ENCODE results near the gene ITGAV.

Gene ITGAV

DNA sequence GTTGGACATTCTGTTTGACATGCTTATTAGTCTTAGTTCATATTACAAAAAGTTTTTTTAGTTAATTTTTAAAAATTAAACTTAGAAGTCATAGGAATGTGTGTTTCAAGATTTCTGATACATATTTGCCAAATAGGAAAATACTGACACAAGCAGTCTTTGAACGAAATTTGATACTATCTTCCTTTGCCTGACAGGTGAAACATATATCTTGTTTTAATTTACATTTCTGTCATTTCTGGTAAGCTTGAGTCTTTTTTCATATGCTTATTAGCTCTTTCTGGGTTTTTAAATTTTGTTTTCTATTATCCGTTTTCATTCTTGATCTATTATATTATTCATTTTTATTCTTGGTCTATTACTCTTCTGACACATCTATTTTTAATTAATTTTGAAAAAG lies 24.5 kb downstream of the ITGAV start:
- no peak for DNase-seq

DNA sequence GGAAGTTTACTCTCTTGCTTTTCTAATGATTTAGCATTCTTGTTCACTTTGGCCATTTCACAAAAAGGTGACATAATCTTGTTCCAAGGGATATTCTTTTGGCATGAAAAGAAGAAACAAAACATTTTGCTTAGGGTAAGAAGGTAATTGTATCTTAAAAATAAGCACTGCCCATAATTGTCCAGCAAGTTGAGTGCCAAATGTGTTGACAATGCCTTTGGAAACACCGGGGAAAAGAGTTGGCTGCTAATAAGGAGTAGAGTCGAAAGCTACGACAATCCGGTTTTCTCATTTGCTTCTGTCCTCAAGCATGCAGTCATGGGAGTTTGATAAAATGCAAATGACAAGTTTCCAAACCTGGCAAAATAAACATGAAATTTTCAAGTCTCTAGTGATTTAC lies 27.3 kb downstream of the ITGAV start:
- DNase-seq, result no peak

GRCh38 chr2:186617771-186618170 lies 27.9 kb downstream of the ITGAV start:
- DNase-seq, result no peak

GRCh38 chr2:186618696-186619095 lies 28.8 kb downstream of the ITGAV start:
- no peak for DNase-seq

GRCh38 chr2:186623084-186623483 lies 33.2 kb downstream of the ITGAV start:
- no peak for DNase-seq

- no peak for DNase-seq
These were observed 34.4 kb downstream of the ITGAV start for GRCh38 chr2:186624276-186624675.

GRCh38 chr2:186629250-186629996 lies 39.6 kb downstream of the ITGAV start:
- DNase-seq, result no peak

DNA sequence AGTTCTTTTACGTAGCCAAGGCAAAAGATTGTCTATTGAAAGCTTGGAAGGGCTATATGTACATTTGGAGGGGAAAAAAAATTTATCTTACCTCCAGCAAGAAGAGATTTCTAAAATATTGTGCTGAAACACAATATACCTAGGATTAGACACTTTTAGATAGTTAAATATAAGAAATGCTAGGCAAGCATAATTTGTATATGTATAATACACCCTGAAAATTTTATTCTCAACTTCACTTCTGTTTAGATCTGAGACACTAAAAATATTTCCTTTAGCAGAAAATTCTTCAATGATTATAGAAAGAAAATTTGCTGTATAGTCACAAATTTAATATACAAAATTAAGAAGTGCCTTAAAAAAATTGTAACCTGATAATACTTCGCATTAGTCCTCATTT lies 42.6 kb downstream of the ITGAV start:
- DNase-seq, result no peak

DNA sequence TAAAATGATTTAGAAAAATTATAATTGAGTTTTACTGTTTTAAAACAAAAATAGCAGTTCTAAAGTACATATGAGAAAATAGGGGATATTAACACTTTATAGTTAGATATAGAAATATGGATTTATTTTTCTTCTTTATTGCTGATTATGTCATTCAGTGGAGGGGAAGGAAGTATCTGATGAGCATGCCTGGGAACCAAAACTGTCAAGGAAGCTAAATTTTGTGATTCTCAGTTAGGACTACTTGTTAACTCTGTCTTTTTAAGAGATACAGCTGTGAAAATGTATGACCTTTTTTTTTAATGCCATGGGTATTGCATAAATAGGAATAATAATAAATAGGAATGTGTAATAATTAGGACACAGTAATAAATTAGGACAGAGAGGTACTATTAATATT lies 44.8 kb downstream of the ITGAV start:
- no peak for DNase-seq

- DNase-seq, result no peak
These were observed 47.1 kb downstream of the ITGAV start for GRCh38 chr2:186636800-186637496.

GRCh38 chr2:186637497-186637800 lies 47.6 kb downstream of the ITGAV start:
- no peak for DNase-seq

DNA sequence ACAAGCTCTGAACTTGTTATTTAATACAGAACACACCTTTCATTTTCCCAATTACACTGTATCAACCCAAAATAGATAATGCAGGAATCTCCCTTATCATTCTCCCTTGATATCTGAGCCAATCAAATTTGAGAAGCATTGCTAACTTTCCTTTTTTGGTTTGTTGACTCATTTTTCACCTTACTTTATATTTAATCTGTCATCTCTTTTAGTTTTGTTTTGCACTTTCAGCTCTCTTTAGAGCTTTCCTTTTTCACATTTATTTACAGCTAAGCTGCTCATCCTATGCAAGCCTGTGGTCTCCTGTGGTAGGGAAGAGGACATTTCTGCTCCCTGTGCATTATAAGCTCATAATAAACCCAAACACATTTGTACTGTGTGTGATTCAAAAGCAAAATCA lies 50.1 kb downstream of the ITGAV start:
- no peak for DNase-seq

DNA sequence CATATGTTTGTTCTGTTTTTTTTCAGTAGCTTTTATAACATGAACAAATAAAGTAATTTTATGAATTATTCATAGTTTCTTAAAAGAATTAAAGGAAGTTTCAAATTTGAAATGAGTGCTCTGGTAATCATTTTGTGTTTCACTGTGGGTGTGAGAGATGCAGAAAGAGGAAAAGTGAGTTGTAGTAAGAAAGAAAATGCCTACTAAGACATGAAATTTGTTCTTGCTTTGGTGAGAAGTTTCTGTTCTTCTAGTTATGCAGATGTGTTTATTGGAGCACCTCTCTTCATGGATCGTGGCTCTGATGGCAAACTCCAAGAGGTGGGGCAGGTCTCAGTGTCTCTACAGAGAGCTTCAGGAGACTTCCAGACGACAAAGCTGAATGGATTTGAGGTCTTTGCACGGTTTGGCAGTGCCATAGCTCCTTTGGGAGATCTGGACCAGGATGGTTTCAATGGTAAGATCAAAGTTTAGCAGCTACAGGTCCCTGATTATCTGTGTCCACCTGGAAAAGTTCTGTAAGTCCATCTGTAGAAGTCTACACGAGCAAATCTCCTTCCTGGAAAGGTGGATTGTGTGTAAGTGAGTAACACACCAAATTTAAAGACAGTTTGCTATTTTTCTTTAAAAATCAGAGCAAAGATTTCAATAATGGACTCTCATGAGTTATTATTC lies 51.4 kb downstream of the ITGAV start:
- DNase-seq, result no peak

DNA sequence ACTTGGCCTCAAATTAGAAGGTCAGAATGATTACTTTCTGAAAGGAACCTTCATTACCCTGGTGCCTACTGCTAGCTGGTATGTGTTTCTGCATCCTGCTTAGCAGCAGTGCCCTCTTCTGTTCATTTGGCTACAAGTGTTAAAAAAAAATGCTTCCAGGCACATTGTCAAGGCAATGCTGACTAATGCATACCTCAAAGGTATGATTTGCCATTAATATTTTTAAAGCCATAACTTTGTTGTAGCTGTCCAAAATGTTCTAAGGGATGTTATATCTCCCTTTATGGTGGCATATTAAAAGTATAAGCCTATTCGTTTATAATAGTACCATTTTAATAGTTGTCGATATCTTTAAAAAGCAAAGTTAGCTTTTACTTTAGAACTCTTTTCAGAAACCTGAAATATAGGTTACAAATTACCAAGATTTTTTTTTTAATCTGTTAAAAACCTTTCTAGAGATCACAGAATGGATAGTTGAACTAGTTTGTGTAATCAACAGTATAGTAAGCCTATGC lies 52.0 kb downstream of the ITGAV start:
- peak; percentile 22 for DNase-seq

DNA sequence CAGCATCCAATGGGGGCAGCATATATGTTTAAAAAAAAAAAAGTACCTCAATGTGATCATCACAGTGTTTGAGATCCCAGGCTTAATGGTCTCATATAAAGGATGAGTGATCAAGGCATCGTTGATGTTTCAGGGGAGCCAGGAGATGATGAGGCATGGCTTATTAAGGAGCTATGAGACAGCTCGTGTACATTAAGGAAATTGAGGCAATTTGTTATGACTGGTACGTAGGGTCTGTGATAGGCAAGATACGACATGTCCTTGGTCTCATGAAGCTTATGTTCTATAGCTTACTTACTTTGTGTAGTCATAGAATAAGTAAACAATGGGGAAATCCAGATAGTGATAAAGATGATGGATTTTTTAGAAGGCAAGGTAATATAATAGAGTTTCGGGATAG lies 54.9 kb downstream of the ITGAV start:
- no peak for DNase-seq

- no peak for DNase-seq
These were observed 56.1 kb downstream of the ITGAV start for GRCh38 chr2:186645999-186646398.

- no peak for DNase-seq
These were observed 58.3 kb downstream of the ITGAV start for GRCh38 chr2:186648130-186648529.

DNA sequence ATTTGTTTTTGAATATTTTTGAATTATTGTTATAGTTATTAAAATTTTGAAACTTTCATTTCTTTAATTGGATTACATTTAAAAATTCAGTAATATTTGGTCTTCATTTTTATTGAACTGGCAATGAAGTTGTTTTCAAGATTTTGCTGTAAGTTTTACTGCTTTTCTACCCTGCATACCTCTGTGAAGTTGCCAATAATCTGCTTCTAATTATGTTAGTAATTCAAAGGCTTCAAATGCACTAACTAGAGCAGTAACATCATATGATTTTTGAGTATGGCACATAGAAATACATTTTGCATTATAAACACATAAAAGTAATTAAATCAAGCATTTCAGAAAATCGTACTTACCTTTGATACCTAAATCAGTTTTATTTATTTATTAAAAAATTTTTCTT lies 63.7 kb downstream of the ITGAV start:
- no peak for DNase-seq

DNA sequence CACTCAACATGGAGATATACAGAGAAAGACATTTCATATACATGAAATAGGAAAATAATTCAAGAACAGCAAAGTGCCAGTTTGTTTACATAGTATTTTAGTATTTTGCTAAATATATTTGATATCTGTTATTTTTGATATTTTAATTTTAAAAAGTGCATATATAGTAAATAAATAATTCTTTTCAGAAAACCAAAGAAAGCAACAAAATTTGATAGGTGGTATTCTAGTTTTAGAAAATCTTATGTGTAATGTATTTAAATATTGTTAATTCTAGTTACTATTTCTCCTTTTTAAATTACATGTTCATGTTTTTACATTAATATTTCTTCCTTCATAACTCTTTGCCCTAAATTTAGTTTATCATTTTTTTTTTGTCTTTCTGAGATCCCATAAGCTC lies 69.5 kb downstream of the ITGAV start:
- DNase-seq, result no peak

DNA sequence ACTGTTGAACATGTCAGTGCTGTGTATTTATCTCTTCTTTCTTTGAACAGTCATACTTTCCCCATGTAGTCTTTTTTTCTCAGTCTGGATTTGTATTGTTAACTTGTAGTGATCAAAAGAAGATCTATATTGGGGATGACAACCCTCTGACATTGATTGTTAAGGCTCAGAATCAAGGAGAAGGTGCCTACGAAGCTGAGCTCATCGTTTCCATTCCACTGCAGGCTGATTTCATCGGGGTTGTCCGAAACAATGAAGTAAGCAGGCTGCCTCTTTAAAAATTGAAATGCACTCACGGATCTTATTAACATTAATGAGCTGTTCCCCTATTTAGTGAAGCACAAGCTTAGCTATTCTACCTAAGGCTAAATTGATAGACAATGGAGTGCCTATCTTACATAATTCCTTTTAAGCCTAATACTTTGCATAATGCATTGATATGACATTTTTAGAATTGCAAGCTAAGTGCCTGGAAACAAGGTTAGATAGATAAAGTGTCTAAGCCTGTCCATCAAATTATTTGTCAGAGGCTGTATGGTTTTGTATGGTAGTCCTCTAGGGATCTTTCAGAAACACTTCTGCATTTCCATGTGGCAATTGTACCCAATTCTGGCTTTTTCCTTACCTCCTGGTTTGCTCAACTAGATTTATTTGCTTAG lies 74.7 kb downstream of the ITGAV start:
- no peak for DNase-seq

GRCh38 chr2:186669146-186669545 lies 79.3 kb downstream of the ITGAV start:
- no peak for DNase-seq

DNA sequence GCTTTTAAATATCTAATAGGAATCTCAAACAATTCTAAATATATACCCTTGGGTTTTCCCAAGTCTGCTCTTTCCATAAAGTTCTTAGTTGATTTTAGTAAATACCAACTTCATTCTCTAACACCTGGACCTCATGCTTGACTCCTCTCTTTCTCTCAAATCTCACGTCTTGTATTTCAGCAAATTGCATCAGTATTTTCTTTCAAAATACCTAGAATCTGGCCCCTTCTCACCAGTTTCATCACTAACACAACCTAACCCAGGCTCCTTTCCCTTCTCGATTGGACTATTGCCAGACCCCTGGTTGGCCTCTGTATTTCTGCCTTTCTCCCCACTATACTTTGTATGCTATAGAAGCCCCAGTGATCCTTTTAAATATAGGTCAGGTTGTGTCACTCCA lies 81.0 kb downstream of the ITGAV start:
- no peak for DNase-seq

DNA sequence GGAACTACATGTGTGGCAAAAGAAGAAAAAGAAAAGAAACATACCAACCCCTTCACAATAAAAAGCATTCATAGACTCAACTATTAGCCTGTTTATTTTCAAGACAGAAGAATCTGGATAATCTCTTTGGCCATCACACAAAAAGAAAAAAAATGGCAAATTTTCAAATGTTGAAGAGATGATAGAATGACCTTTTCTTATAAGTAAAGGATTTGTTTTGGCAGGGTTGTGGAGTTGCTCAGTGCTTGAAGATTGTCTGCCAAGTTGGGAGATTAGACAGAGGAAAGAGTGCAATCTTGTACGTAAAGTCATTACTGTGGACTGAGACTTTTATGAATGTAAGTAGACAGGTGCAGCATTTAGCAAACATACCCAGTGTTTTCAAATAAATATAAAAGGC lies 85.5 kb downstream of the ITGAV start:
- no peak for DNase-seq

- DNase-seq, result no peak
These were observed 93.5 kb downstream of the ITGAV start for GRCh38 chr2:186683341-186683740.
